Measurements from ENCODE around the gene PAF1.
A peak's percentile ranks its signal among the peaks of the same experiment; 100 is the strongest.

Gene PAF1

GRCh38 chr19:39428283-39429112 lies 37.6 kb upstream of the PAF1 start:
- no peak for TF ChIP-seq NFIC (IDR thresholded peaks at IDR 0.05)
- no peak for TF ChIP-seq YY1 (IDR thresholded peaks at IDR 0.05; ENCODE audit: low read depth)
- TF ChIP-seq USF1 (IDR thresholded peaks at IDR 0.05): no peak
- peak; percentile 97 for TF ChIP-seq ZBTB7A (IDR thresholded peaks at IDR 0.05; ENCODE audit: low read depth)
- no peak for TF ChIP-seq CEBPB (IDR thresholded peaks at IDR 0.05)
- TF ChIP-seq TCF12 (IDR thresholded peaks at IDR 0.05; ENCODE audit: low read depth): peak; percentile 89
- TF ChIP-seq TAF1 (IDR thresholded peaks at IDR 0.05; ENCODE audit: low read depth): no peak
- no peak for TF ChIP-seq EGR1 (IDR thresholded peaks at IDR 0.05)
- TF ChIP-seq, protein P1, sequence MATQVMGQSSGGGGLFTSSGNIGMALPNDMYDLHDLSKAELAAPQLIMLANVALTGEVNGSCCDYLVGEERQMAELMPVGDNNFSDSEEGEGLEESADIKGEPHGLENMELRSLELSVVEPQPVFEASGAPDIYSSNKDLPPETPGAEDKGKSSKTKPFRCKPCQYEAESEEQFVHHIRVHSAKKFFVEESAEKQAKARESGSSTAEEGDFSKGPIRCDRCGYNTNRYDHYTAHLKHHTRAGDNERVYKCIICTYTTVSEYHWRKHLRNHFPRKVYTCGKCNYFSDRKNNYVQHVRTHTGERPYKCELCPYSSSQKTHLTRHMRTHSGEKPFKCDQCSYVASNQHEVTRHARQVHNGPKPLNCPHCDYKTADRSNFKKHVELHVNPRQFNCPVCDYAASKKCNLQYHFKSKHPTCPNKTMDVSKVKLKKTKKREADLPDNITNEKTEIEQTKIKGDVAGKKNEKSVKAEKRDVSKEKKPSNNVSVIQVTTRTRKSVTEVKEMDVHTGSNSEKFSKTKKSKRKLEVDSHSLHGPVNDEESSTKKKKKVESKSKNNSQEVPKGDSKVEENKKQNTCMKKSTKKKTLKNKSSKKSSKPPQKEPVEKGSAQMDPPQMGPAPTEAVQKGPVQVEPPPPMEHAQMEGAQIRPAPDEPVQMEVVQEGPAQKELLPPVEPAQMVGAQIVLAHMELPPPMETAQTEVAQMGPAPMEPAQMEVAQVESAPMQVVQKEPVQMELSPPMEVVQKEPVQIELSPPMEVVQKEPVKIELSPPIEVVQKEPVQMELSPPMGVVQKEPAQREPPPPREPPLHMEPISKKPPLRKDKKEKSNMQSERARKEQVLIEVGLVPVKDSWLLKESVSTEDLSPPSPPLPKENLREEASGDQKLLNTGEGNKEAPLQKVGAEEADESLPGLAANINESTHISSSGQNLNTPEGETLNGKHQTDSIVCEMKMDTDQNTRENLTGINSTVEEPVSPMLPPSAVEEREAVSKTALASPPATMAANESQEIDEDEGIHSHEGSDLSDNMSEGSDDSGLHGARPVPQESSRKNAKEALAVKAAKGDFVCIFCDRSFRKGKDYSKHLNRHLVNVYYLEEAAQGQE (IDR thresholded peaks at IDR 0.05; ENCODE audit: low read depth): no peak
- TF ChIP-seq TEAD4 (IDR thresholded peaks at IDR 0.05): peak; percentile 98
- TF ChIP-seq EP300 (IDR thresholded peaks at IDR 0.05; ENCODE audit: borderline replicate concordance): peak; percentile 69; the same call in 1 of the 2 replicates
- TF ChIP-seq CREB1 (IDR thresholded peaks at IDR 0.05; ENCODE audit: low read depth): no peak
- TF ChIP-seq RAD21 (IDR thresholded peaks at IDR 0.05; ENCODE audit: low read depth): no peak
- no peak; the same call in 1 of the 2 replicates for TF ChIP-seq FOXM1 (IDR thresholded peaks at IDR 0.05; ENCODE audit: borderline replicate concordance, low read depth)
- TF ChIP-seq, protein P2, sequence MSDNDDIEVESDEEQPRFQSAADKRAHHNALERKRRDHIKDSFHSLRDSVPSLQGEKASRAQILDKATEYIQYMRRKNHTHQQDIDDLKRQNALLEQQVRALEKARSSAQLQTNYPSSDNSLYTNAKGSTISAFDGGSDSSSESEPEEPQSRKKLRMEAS (IDR thresholded peaks at IDR 0.05): peak; percentile 56; the same call in 1 of the 2 replicates

- TF ChIP-seq, protein P1 (IDR thresholded peaks at IDR 0.05; ENCODE audit: low read depth): no peak
Measured at GRCh38 chr19:39427707-39428106, 36.8 kb upstream of the PAF1 start.

GRCh38 chr19:39426170-39426569 lies 35.3 kb upstream of the PAF1 start:
- TF ChIP-seq YY1 (IDR thresholded peaks at IDR 0.05; ENCODE audit: low read depth): no peak
- no peak for TF ChIP-seq ZBTB7A (IDR thresholded peaks at IDR 0.05; ENCODE audit: low read depth)
- TF ChIP-seq, protein P1 (IDR thresholded peaks at IDR 0.05; ENCODE audit: low read depth): no peak

GRCh38 chr19:39425744-39426143 lies 34.8 kb upstream of the PAF1 start:
- no peak for TF ChIP-seq EGR1 (IDR thresholded peaks at IDR 0.05)
- TF ChIP-seq USF1 (IDR thresholded peaks at IDR 0.05): no peak
- TF ChIP-seq FOXM1 (IDR thresholded peaks at IDR 0.05; ENCODE audit: borderline replicate concordance, low read depth): no peak
- TF ChIP-seq YY1 (IDR thresholded peaks at IDR 0.05; ENCODE audit: low read depth): no peak
- no peak for TF ChIP-seq TCF12 (IDR thresholded peaks at IDR 0.05; ENCODE audit: low read depth)
- TF ChIP-seq, protein P2 (IDR thresholded peaks at IDR 0.05): no peak
- TF ChIP-seq RAD21 (IDR thresholded peaks at IDR 0.05; ENCODE audit: low read depth): no peak
- no peak for TF ChIP-seq CREB1 (IDR thresholded peaks at IDR 0.05; ENCODE audit: low read depth)

DNA sequence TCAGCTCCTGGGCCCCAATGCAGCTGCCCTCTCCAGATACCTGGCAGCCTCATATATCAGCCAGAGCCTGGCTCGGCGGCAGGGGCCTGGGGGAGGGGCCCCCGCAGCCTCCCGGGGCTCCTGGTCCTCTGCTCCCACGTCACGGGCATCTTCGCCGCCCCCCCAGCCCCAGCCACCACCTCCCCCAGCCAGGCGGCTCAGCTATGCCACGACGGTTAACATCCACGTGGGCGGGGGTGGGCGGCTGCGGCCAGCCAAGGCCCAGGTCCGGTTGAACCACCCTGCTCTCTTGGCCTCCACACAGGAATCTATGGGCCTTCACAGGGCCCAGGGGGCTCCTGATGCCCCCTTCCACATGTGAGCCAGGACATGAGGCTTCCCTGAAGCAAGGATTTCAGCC lies 34.0 kb upstream of the PAF1 start:
- TF ChIP-seq CREB1 (IDR thresholded peaks at IDR 0.05; ENCODE audit: low read depth): no peak

Measured in Ishikawa (cell line).